ENCODE measurements around the gene MACROD2.

Gene MACROD2

DNA sequence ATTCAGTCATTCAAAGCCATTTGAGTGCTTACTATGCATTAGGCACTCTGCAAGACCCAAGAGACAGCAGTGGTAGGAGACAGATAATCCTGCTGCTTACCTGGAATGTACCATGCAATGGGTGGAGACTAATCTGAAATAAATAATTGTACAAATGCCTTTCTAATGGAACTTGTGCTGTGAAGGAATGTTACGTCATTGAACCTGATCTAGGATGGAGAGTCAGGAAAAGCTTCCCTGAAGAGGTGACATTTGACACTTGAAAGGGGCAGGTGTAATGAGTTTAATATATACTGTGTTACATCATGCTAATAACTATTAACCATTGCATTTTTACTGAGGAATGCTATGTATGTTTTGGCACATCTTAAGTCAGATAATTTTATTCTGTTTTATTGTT, 833.1 kb downstream of the MACROD2 start:
- ChIA-PET CTCF (no interaction called here), POLR2A (ENCODE audit: low non-redundant PET) (no interaction called here)
- TF ChIP-seq, protein P1, sequence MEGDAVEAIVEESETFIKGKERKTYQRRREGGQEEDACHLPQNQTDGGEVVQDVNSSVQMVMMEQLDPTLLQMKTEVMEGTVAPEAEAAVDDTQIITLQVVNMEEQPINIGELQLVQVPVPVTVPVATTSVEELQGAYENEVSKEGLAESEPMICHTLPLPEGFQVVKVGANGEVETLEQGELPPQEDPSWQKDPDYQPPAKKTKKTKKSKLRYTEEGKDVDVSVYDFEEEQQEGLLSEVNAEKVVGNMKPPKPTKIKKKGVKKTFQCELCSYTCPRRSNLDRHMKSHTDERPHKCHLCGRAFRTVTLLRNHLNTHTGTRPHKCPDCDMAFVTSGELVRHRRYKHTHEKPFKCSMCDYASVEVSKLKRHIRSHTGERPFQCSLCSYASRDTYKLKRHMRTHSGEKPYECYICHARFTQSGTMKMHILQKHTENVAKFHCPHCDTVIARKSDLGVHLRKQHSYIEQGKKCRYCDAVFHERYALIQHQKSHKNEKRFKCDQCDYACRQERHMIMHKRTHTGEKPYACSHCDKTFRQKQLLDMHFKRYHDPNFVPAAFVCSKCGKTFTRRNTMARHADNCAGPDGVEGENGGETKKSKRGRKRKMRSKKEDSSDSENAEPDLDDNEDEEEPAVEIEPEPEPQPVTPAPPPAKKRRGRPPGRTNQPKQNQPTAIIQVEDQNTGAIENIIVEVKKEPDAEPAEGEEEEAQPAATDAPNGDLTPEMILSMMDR (conservative IDR thresholded peaks at IDR 0.05; ENCODE audit: low read depth): no peak
- no peak overlapping the region for H3K27ac ChIP-seq
- no peak for DNase-seq (ENCODE audit: low spot score)

DNA sequence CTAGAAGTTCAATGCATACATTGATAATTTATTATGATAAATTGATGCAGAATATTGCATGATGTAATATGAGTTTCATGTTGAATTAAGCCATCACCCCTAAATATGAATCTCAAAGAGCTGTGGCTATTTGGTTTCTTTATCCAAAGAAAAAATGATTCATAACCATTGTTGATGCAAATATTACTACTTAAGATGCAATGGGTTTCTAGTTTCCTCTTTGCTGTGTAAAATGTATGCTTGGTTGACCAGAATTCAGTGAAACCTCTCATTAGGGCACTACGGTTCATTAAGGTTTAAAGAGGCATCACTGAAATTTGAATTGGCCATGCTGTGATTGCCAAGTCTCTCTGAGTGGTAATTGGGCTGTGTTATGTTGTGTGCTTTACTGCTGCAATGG, 834.6 kb downstream of the MACROD2 start:
- no peak overlapping the region for H3K27ac ChIP-seq
- ChIA-PET CTCF (interaction anchor here (0.7 kb wide), 1 partner anchor 682 kb away, joined by 3 read pairs; no protein-coding TSS in a partner anchor), POLR2A (ENCODE audit: low non-redundant PET) (no interaction called here)
- TF ChIP-seq, protein P1 (conservative IDR thresholded peaks at IDR 0.05; ENCODE audit: low read depth): no peak
- DNase-seq (ENCODE audit: low spot score): no peak

DNA sequence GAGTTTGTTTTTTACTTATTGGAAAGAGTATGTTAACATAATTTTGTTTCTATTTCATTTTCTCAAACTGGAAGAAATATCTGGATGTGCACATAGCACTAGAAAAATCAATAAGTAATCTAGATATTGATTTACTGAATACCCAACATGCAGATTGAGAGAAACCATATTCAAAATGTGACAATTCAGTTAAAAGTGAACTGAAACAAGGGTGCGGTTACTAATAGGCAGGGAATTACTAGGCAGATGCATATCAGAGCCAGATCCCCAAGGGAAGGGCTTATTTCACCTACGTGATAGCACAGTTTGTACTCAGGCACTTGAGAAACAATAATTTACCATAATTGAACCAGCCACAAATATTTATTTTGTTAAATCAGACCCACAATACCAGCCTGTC, 835.1 kb downstream of the MACROD2 start:
- H3K27ac ChIP-seq: no peak overlapping the region
- CTCF ChIA-PET: interaction anchor here (0.7 kb wide), 1 partner anchor 682 kb away, joined by 3 read pairs; no protein-coding TSS in a partner anchor
- TF ChIP-seq, protein P1 (conservative IDR thresholded peaks at IDR 0.05; ENCODE audit: low read depth): no peak
- POLR2A ChIA-PET (ENCODE audit: low non-redundant PET): no interaction called here
- DNase-seq (ENCODE audit: low spot score): no peak

DNA sequence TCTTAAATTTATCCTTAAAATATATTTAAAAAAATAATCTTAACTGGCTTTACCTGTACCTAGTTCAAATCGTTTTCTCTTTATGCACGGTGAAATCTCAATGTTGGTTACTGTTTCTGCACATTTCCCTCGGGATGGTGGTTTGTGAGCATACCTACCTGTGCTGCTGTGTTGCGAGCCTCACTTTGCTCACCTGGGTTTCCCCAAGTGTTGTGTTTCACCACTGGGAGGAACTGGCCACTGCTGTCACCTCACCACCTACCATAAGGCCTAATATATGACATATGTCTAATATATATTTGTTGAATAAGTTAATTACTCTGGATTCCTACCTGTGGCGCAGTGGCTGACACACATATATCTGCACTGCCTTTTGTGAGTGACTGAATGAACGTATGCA, 835.6 kb downstream of the MACROD2 start:
- POLR2A ChIA-PET (ENCODE audit: low non-redundant PET): no interaction called here
- CTCF ChIA-PET: no interaction called here

DNA sequence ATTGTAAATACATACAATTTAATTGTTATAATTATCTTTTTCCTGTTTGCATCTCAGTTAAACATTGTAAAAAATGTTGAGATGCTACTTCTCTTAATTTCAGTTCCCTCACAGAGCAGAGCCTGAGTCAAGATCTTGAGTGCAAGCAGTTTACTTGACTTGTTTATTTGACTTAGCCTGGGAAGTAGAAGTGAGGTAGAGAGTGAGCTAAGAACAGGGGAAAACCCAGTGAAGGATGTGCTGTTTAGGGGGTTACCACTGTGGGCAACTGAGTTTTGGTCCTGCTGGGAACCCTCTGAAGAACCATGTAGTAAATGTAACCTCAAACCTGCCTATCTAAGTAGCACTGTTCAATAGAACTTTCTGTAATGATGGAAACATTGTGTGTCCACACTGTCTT, 837.3 kb downstream of the MACROD2 start:
- no peak overlapping the region for H3K27ac ChIP-seq
- DNase-seq (ENCODE audit: low spot score): no peak
- ChIA-PET CTCF (no interaction called here), POLR2A (ENCODE audit: low non-redundant PET) (no interaction called here)
- TF ChIP-seq, protein P1 (conservative IDR thresholded peaks at IDR 0.05; ENCODE audit: low read depth): no peak

More for the DNA sequence above, 835.6 kb downstream of the MACROD2 start:
- TF ChIP-seq, protein P1 (conservative IDR thresholded peaks at IDR 0.05; ENCODE audit: low read depth): no peak
- DNase-seq (ENCODE audit: low spot score): no peak
- H3K27ac ChIP-seq: no peak overlapping the region

DNA sequence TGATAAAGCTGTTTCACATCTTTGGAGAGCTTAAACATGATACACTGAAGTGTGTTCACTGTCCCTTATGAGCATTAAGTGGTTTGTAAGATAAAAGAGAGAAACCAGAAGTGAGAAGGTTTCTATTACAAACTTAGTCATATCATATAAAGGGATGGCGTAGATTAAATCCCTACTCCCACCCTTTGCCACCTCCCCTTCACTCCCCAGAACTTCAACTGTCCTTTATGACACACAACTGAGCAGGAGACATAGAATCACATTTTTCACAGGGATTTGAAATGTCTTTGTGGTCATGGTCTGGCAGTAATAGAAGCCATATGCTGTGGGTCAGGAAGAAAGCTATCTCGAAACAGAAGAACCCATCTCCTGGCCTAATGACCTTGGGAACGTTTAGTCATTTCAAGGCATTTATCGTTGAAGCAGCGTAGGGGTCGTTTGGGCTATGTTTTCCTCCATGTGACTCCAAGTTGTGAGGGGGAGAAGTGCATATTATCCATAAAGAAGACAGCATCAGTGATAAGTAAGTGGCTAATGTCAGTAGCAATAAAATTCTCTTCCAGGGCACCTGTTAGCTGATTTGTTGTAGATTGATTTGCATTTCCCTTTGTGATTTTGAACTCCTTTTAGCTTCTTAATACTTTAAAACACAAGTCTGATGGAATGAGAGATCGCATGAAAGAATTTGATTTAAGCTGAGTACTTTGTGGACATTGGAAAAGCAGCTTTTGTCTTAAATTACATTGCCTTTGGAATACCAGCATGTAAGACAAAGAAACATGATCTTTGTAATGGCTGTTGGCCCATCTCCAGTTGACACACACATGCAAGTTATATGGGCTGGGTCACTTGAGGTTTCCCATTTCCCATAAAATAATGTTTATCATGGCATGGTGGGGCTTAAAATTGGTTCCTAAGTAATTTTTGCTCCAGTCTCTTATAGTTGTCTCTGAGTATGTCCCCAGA, 843.6 kb downstream of the MACROD2 start:
- ChIA-PET CTCF (no interaction called here), POLR2A (ENCODE audit: low non-redundant PET) (no interaction called here)
- DNase-seq (ENCODE audit: low spot score): no peak
- TF ChIP-seq, protein P1 (conservative IDR thresholded peaks at IDR 0.05; ENCODE audit: low read depth): no peak
- H3K27ac ChIP-seq: no peak overlapping the region
